Gastrocnemius medialis (tissue), 4 donors: Measurements from ENCODE around the gene MRPL42.

Source experiments
- CTCF ChIP-seq, 5 experiments: fragments of 450-650 bp in 3 of 5; fragments of 200-600 bp in 2 of 5; sonication (generic) in 2 of 5; IDR thresholded peaks in 4 of 5; conservative IDR thresholded peaks in 1 of 5; 1 replicate in 4 of 5; 2 replicates in 1 of 5; pipeline ENCODE4 v1.5.1; 2016 to 2019; ENCODE audit warnings: antibody characterized with exemption in 5 of 5, mild to moderate bottlenecking in 3 of 5, moderate library complexity in 3 of 5
- POLR2A ChIP-seq, 2 donors: fragments of 450-650 bp; IDR thresholded peaks; one replicate each; pipeline ENCODE4 v1.6.1; 2017; ENCODE audit warnings: antibody characterized with exemption in 2 of 2, mild to moderate bottlenecking in 2 of 2, moderate library complexity in 2 of 2

DNA sequence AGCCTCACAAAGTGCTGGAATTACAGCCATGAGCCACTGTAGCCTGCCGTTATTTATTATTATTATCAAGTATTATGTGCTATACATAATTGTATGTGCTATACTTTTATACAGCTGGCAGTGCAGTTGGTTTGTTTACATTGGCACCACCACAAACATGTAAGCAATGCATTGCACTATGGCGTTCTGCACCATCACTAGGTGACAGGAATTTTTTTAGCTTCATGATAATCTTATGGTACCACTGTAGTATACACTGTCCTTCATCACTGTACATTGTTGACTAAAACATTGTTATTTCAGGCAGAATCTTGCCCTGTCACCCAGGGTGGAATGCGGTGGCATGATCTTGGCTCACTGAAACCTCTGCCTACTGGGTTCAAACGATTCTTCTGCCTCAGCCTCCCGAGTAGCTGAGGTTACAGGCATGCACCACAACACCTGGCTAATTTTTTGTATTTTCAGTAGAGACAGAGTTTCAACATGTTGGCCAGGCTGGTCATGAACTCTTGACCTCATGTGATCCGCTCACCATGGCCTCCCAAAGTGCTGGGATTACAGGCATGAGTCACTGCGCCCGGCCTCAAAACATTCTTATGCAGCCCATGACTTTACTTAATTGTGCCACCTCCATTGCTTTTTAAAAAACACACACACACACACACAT lies 17.1 kb downstream of the MRPL42 start:
- TF ChIP-seq CTCF (IDR thresholded peaks at IDR 0.05 in 4 of 5, conservative IDR thresholded peaks at IDR 0.05 in 1 of 5): no peak
- no peak for TF ChIP-seq POLR2A (IDR thresholded peaks at IDR 0.05)
